ENCODE data around the gene SPINT3.

The SPINT3 gene

GRCh38 chr20:45515147-45515913 lies at the start of gene SPINT3:
Gene SPINT3, minus strand, starts transcription at chr20:45515622. Its CDS starts 14 bp downstream, at chr20:45515608.
- DNase-seq (ENCODE audit: low spot score), result no peak

- DNase-seq (ENCODE audit: low spot score), result no peak
Measured at GRCh38 chr20:45564760-45565276, 49.4 kb upstream of the SPINT3 start.

- no peak for DNase-seq (ENCODE audit: low spot score)
Measured at GRCh38 chr20:45555198-45555597, 39.8 kb upstream of the SPINT3 start.

GRCh38 chr20:45552456-45552855 lies 37.0 kb upstream of the SPINT3 start:
- no peak for DNase-seq (ENCODE audit: low spot score)

- no peak for DNase-seq (ENCODE audit: low spot score)
Measured at GRCh38 chr20:45550765-45551164, 35.3 kb upstream of the SPINT3 start.

GRCh38 chr20:45548410-45548809 lies 33.0 kb upstream of the SPINT3 start:
- no peak for DNase-seq (ENCODE audit: low spot score)

GRCh38 chr20:45547206-45547770 lies 31.9 kb upstream of the SPINT3 start, which contains the start of gene EPPIN:
Gene EPPIN, minus strand, starts transcription at chr20:45547401. Its CDS starts 44 bp downstream, at chr20:45547357.
- DNase-seq (ENCODE audit: low spot score), result no peak

- DNase-seq (ENCODE audit: low spot score), result no peak
Measured at GRCh38 chr20:45545754-45546453, 30.5 kb upstream of the SPINT3 start.

GRCh38 chr20:45545351-45545750 lies 29.9 kb upstream of the SPINT3 start:
- no peak for DNase-seq (ENCODE audit: low spot score)

- DNase-seq (ENCODE audit: low spot score), result no peak
Measured at GRCh38 chr20:45539382-45539781, 24.0 kb upstream of the SPINT3 start, which contains the start of gene WFDC6. Gene WFDC6, minus strand, starts transcription at chr20:45539482. Its CDS starts 75 bp downstream, at chr20:45539407.

- DNase-seq (ENCODE audit: low spot score), result no peak
Measured at GRCh38 chr20:45538209-45538799, 22.9 kb upstream of the SPINT3 start.

- DNase-seq (ENCODE audit: low spot score), result no peak
Measured at GRCh38 chr20:45527294-45527693, 11.9 kb upstream of the SPINT3 start.

GRCh38 chr20:45523821-45524220 lies 8.4 kb upstream of the SPINT3 start:
- DNase-seq (ENCODE audit: low spot score), result no peak

GRCh38 chr20:45518282-45518681 lies 2.9 kb upstream of the SPINT3 start:
- DNase-seq (ENCODE audit: low spot score), result no peak

GRCh38 chr20:45510242-45510862 lies 5.1 kb downstream of the SPINT3 start:
- DNase-seq (ENCODE audit: low spot score), result no peak

- DNase-seq (ENCODE audit: low spot score), result no peak
Measured at GRCh38 chr20:45509091-45509490, 6.3 kb downstream of the SPINT3 start.

- no peak for DNase-seq (ENCODE audit: low spot score)
Measured at GRCh38 chr20:45508068-45508886, 7.1 kb downstream of the SPINT3 start.

- no peak for DNase-seq (ENCODE audit: low spot score)
Measured at GRCh38 chr20:45507011-45507820, 8.2 kb downstream of the SPINT3 start.

GRCh38 chr20:45506398-45506797 lies 9.0 kb downstream of the SPINT3 start:
- DNase-seq (ENCODE audit: low spot score), result no peak

GRCh38 chr20:45503403-45503802 lies 12.0 kb downstream of the SPINT3 start:
- DNase-seq (ENCODE audit: low spot score), result no peak
